T-helper 2 cell (primary cell): ENCODE results near the gene AZU1.
A peak's percentile ranks its signal among the peaks of the same experiment; 100 is the strongest.
"Not testable (repeated sequence)": the region's sequence is repeated elsewhere in the genome, so short reads cannot be mapped to it uniquely, and the experiment has no call there.

ENCODE experiments used
- DNase-seq, 5 experiments: peaks; one replicate each; pipeline versions ENCODE4 v3.0.0 to v3.0.0-alpha.2; 2012 to 2022

The AZU1 gene

DNA sequence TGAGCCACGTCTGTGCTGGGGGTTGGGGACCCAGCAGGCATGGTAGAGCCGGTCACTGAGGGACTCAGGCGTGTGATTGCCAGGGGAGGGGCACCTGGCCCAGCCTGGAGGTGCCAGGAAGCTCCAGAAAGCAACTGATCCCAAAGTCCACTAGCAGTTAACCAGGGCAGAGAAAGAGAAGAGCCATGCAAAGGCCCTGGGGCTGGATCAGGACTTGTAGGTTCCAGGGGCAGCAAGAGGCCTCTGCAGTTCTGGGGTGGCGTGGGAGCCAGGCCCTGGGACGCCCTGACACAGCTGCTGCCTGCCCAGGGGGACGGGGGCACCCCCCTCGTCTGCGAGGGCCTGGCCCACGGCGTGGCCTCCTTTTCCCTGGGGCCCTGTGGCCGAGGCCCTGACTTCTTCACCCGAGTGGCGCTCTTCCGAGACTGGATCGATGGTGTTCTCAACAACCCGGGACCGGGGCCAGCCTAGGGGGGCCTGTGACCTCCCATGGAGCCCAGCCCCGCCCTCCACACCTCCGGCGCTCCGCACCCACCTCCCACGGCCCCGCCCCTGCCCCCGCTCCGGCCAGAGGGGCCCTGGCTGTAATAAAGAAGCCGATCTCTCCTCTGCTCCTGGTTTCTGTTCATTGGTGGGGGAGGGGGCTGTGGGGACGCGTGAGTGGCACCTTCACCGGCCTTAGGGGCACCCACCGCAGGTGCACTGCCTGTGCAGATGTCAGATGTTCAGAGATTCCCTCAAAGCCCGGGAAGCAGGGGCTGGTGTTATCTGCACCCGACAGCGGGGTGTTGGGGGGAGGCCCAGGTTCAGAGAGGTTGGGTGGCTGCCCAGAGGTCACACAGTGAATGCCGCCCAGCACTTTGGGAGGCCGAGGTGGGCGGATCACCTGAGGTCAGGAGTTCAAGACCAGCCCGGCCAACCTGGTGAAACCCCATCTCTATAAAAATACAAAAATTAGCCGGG, 4.1 kb downstream of the AZU1 start:
- DNase-seq = no peak

DNA sequence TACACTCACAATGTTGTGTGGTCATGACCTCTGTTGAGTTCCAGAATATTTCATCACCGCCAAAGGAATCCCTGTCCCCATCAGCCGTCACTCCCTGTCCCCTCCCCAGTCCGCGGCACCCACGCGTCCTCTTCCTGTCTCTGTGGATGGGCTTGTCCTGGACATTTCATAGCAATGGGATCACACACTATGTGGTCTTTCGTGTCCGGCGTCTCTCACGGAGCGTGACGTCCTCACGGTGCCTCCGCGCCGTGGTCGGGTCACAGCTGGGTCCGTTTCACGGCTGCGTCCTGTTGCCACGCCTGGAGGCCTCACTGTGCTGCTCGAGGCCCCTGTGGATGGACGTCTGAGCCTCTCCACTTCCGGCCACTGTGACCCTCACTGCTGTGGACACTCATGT, 6.6 kb downstream of the AZU1 start:
- DNase-seq = no peak

DNA sequence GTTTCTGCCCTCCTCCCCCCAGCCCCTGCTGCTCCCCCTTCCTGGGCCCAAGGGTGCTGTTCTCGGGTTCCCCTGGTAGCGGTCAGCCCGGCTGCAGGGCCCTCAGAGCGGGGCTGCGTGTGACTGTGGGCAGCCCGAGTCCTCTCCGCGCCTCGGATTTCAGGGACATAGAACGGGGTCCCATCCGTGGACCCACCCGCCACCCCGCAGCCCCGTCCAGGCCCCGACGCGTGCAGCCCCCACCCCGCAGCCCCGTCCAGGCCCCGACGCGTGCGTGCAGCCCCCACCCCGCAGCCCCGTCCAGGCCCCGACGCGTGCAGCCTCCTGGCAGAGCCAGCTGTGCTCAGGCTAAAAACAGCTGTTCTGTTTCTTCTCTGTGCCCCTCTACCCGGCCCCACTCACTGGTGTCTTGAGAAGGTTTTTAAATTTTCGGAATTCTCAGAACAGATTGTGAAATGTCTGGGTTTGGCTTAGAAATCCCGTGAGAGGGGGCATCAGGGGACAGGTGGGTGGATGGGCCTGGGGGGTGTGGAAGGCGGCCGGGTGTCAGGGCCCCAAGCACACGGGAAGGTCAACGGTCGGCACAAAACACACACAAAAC, 7.7 kb downstream of the AZU1 start:
- no peak for DNase-seq

GRCh38 chr19:840519-841206, 13.0 kb downstream of the AZU1 start, which contains the start of gene PRTN3:
Gene PRTN3, plus strand, starts transcription at chr19:840999. Its CDS starts 10 bp downstream, at chr19:841009.
- DNase-seq = no peak

GRCh38 chr19:842802-843179, 15.2 kb downstream of the AZU1 start:
- not testable (repeated sequence) for DNase-seq

- DNase-seq = no peak
Measured at GRCh38 chr19:843180-843835, 15.7 kb downstream of the AZU1 start.

GRCh38 chr19:843836-844545, 16.4 kb downstream of the AZU1 start:
- DNase-seq = peak in 1 of 5 experiments; percentile 32

- DNase-seq = no peak
Measured at GRCh38 chr19:844546-844971, 16.9 kb downstream of the AZU1 start.

DNA sequence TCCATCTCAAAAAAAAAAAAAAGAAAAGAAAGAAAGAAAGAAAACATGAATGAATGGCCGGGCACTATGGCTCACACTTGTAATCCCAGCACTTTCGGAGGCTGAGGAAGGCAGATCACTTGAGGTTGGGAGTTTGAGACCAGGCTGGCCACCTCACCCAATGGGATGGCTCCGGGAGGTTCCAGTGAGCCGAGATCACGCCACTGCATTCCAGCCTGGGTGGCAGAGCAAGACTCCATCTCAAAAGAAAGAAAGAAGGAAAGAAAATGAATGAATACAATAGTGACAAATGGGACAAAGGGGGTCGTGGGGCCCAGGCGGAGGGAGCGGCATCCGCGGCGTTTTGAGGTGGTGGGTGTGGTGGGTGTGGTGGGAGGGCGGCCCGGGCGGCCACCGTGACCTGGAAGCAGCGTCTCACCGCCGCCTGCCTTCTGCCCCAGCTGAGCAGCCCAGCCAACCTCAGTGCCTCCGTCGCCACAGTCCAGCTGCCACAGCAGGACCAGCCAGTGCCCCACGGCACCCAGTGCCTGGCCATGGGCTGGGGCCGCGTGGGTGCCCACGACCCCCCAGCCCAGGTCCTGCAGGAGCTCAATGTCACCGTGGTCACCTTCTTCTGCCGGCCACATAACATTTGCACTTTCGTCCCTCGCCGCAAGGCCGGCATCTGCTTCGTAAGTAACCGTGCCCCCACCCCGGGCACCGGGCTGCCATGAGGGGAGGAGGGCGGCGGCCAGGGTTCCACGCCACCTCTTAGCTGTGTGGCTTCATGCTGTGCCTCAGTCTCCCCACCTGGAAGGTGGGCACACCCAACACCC, 18.3 kb downstream of the AZU1 start:
- DNase-seq = no peak

- no peak for DNase-seq
Measured at GRCh38 chr19:848386-848921, 20.8 kb downstream of the AZU1 start.

DNA sequence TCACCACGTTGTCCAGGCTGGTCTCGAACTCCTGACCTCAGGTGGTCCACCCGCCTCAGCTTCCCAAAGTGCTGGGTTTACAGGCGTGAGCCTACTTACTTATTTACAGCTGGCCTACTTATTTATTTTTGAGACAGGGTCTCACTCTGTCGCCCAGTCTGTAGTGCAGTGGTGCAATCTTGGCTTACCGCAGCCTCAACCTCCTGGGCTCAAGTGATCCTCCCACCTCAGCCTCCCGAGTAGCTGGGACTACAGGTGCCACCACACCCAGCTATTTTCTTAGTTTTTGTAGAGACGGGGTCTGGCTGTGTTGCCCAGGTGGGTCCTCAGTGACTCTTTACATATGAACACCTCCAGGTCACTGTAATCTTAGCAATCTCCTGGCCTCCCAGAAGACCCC, 21.6 kb downstream of the AZU1 start:
- DNase-seq = not testable (repeated sequence)

- peak in 1 of 5 experiments; percentile 45 for DNase-seq
Measured at GRCh38 chr19:850221-850978, 22.8 kb downstream of the AZU1 start.

- no peak for DNase-seq
Measured at GRCh38 chr19:850979-851335, 23.3 kb downstream of the AZU1 start.

GRCh38 chr19:852136-853013, 24.7 kb downstream of the AZU1 start, which contains the start of gene ELANE:
Gene ELANE, plus strand, starts transcription at chr19:852303. Its CDS starts 26 bp downstream, at chr19:852329.
- no peak for DNase-seq

DNA sequence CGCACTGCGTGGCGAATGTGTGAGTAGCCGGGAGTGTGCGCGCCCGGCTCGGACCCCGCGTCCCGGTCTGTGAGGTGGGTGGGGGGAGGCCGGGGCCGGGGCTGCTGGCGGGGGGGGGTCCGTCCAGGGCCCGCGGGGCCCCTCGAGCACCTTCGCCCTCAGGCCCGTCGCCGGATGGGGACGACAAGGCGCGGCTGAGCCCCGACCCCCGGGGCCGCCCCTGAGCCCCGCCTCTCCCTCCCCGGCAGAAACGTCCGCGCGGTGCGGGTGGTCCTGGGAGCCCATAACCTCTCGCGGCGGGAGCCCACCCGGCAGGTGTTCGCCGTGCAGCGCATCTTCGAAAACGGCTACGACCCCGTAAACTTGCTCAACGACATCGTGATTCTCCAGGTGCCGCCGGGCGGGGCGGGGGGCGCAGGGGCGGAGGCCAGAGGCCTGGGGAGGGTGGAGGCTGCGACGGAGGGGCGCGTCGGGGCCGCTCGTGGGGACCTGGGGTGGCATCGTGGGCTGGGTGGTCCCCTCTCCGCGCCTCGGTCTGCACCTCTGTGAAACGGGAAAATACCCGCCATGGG, 25.5 kb downstream of the AZU1 start:
- no peak for DNase-seq

GRCh38 chr19:853614-854220, 26.1 kb downstream of the AZU1 start:
- DNase-seq = not testable (repeated sequence)

DNA sequence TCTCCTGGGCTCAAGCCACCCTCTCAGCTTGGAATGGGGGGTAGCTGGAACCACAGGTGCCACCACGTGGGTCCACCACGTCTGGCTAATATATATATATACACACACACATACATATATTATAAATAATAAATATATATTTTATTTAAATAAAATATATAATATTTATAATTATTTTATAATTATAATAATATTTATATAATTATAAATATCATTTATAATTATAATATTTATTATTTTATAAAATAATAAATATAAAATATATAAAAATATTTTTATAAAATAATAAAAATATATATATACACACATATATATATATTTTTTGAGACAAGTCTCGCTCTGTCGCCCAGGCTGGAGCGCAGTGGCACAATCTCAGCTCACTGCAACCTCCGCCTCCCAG, 26.9 kb downstream of the AZU1 start:
- DNase-seq = no peak

DNA sequence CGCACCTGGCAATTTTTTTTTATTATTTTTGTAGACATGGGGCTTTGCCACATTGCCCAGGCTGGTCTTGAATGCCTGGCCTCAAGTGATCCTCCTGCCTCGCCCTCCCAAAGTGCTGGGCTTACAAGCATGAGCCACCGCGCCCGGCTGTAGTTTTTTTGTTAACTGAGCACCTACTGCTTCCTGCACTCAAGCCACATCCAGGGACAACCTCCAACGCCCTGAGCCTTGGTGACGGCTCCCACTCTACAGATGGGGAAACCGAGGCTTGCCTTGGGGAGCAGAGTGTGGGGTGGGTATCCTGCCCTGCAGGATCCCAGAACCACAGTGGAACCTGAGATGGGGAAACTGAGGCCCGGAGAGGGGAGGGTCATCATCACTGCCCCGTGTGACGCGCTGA, 27.5 kb downstream of the AZU1 start:
- no peak for DNase-seq
